ENCODE results near the gene HIF1A.
A peak's percentile ranks its signal among the peaks of the same experiment; 100 is the strongest.

The HIF1A gene

GRCh38 chr14:61769893-61770292 lies 74.6 kb downstream of the HIF1A start:
- FAIRE-seq: no peak

GRCh38 chr14:61774861-61775260 lies 79.5 kb downstream of the HIF1A start:
- FAIRE-seq: peak; percentile 58
- no peak for DNase-seq (ENCODE audit: low spot score)

More at GRCh38 chr14:61769893-61770292, 74.6 kb downstream of the HIF1A start:
- DNase-seq (ENCODE audit: low spot score): no peak

- DNase-seq (ENCODE audit: low spot score) (no peak), FAIRE-seq (no peak)
These were observed 84.8 kb downstream of the HIF1A start for GRCh38 chr14:61780125-61780524.

- FAIRE-seq (no peak), DNase-seq (ENCODE audit: low spot score) (no peak)
These were observed 102.0 kb downstream of the HIF1A start for GRCh38 chr14:61797309-61797708.
